NOMO-1 treated with DMSO at 0.1 percent for 48 hours (cell line): ENCODE measurements around the gene AKT2.
A peak's percentile ranks its signal among the peaks of the same experiment; 100 is the strongest.

Experiments
- DNase-seq: peaks from one replicate; lab custom pipeline; 2025; ENCODE audit not compliant: unreplicated experiment; lab: John Stamatoyannopoulos, UW

AKT2 gene

DNA sequence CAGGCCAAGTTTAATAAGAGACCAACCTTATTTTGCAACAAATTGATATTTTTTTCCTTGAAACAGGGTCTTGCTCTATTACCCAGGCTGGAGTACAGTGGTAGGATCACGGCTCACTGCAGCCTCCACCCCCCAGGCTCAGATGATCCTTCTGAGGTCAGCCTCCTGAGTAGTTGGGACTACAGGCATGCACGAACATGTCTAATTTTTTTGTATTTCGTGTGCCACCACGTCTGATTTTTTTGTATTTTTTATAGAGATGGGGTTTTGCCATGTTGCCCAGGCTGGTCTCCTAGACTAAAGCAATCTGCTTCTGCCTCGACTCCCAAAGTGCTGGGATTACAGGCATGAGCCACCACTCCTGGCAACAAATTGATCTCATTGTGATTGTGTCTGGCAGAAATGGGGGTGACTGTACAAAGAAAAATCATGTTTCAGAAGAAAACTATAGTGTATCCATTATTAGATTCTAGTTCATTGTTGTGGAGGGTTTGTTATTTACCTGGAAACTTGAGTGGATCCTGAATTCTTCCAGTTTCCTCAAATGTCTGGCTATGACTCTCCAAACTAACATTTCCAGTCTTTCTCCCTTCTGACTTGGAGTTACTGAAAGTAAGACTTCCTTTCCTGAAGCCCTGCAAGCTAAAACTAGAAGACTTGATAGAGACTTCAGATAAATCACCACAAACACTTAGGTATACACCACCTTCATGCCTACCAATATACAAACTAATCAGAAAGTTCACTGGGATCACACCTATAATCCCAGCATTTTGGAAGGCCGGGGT is 17.3 kb upstream of the AKT2 start:
- DNase-seq = no peak

- no peak for DNase-seq
Measured at GRCh38 chr19:40300668-40301067, 15.5 kb upstream of the AKT2 start.

DNA sequence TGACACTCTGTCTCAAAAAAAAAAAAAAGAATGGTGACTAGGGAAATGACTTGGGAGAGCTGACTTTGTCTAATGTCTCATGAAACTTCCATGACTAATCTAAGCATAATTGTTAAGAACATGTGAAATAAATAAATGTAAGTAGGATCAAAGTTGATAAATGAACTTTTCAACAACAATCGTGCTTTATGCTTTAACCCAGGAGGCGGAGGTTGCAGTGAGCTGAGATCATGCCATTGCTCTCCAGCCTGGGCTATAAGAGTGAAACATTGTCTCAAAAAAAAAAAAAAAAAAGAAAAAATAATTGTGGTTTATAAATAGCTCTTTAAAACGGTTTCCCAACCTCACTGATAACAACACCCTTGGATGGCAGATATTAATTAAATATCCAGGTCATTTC is 12.9 kb upstream of the AKT2 start:
- no peak for DNase-seq

GRCh38 chr19:40294560-40294959 is 9.4 kb upstream of the AKT2 start:
- DNase-seq = no peak

DNA sequence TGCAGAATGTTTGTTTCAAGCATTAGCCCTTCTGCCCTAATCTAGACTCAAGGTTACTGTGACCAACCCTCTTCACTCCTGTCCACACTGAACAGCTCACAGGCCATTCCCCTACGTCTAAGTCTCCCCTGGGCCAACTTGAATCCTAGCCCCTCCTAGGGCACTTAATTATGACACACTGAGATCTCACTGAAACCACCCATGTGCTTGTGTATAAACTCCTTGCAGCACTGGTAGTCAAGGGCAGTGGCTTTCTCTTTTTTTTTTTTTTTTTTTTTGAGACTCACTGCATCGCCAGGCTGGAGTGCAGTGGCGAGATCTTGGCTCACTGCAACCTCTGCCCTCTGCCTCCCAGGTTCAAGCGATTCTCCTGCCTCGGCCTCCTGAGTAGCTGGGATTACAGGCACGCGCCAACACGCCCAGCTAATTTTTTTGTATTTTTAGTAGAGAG is 1.9 kb upstream of the AKT2 start:
- DNase-seq = no peak

GRCh38 chr19:40286235-40286970 is 1.3 kb upstream of the AKT2 start:
- DNase-seq = no peak

- peak; percentile 100 for DNase-seq
Measured at GRCh38 chr19:40285353-40286234, 449 bp upstream of the AKT2 start.

GRCh38 chr19:40284251-40284500 is 969 bp downstream of the AKT2 start:
- no peak for DNase-seq

- DNase-seq = no peak
Measured at GRCh38 chr19:40283414-40284250, 1.5 kb downstream of the AKT2 start.

- DNase-seq = no peak
Measured at GRCh38 chr19:40282920-40283319, 2.2 kb downstream of the AKT2 start.

DNA sequence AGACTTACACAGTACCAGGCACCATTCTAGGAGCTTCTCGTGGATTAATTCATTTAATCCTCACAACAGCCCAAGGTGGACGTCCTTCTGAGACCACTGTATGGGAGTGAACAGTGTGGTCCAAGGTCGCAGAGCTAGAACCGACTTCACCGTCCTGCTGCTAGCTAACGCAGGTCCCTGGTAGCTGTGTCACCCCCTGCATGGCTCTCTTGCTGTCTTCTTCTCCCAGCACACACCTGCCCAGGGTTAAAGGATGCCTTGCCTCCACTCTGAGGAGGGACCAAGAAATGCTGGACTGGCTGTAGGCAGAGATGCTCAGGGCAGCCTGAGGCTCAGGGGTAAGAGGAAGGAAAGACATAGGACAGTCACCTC is 3.0 kb downstream of the AKT2 start:
- no peak for DNase-seq

GRCh38 chr19:40281381-40282208 is 3.5 kb downstream of the AKT2 start:
- no peak for DNase-seq

GRCh38 chr19:40280608-40281221 is 4.4 kb downstream of the AKT2 start:
- DNase-seq = no peak

GRCh38 chr19:40279761-40280607 is 5.2 kb downstream of the AKT2 start:
- no peak for DNase-seq

GRCh38 chr19:40279120-40279551 is 6.0 kb downstream of the AKT2 start:
- no peak for DNase-seq

DNA sequence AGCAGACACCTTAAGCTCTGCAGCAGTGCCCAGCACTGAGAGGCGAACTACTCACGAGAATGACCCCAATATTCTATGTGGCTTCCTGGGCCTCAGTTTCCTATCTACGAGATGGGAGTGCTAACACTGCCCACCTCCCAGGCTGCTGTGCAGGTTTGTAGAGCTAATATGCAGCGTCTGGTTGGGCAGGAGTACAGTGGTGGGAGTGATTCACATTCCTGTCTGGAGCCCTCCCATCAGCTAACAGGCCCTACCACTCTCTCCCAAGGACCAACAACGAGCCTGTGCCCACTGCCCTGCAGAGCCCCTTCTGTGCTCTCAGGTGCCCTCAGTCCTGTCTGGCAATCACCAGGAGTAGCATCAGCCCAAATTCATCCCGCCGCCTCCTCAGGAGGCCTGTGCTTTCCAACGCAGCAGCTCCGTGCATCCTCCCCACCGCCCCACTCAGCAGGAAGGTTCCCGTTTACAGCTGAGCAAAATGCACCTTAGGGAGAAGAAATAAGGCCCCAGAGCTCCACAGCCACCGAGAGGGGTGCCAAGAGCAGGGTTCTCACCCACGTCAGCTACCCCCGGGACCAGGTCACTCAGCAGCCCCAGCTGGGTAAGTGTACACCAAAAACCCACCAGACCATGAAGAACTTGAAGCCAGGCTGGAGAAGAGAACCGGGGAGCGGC is 6.6 kb downstream of the AKT2 start:
- no peak for DNase-seq

- DNase-seq = no peak
Measured at GRCh38 chr19:40277356-40278059, 7.6 kb downstream of the AKT2 start.
